Stimulated activated CD4-positive, alpha-beta T cell treated with anti-CD3 and anti-CD28 coated beads, Interleukin-2, amount 100 ng/mL, for 4 hours (primary cell): ENCODE results near the gene TNRC6B.
"Not testable (repeated sequence)": the region's sequence is repeated elsewhere in the genome, so short reads cannot be mapped to it uniquely, and the experiment has no call there.

ENCODE experiments used
- DNase-seq: peaks from one replicate; pipeline ENCODE4 v3.0.0-alpha.2; 2020; ENCODE audit warnings: low read depth

Gene TNRC6B

GRCh38 chr22:40212121-40212520 lies 34.4 kb downstream of the TNRC6B start:
- DNase-seq, result no peak

- no peak for DNase-seq
Observed at GRCh38 chr22:40213478-40213877, 35.8 kb downstream of the TNRC6B start.

GRCh38 chr22:40215266-40215665 lies 37.5 kb downstream of the TNRC6B start:
- no peak for DNase-seq

GRCh38 chr22:40216041-40216756 lies 38.5 kb downstream of the TNRC6B start:
- DNase-seq, result no peak

GRCh38 chr22:40218152-40218551 lies 40.4 kb downstream of the TNRC6B start:
- no peak for DNase-seq

GRCh38 chr22:40218723-40219294 lies 41.1 kb downstream of the TNRC6B start:
- no peak for DNase-seq

- no peak for DNase-seq
Observed at GRCh38 chr22:40220316-40221054, 42.8 kb downstream of the TNRC6B start.

- DNase-seq, result no peak
Observed at GRCh38 chr22:40221055-40221414, 43.3 kb downstream of the TNRC6B start.

- DNase-seq, result not testable (repeated sequence)
Observed at GRCh38 chr22:40222979-40223378, 45.3 kb downstream of the TNRC6B start.

GRCh38 chr22:40224702-40225101 lies 47.0 kb downstream of the TNRC6B start:
- DNase-seq, result peak; percentile 63

GRCh38 chr22:40226620-40227019 lies 48.9 kb downstream of the TNRC6B start:
- DNase-seq, result no peak

GRCh38 chr22:40231618-40232313 lies 54.0 kb downstream of the TNRC6B start:
- no peak for DNase-seq

- no peak for DNase-seq
Observed at GRCh38 chr22:40232624-40233023, 54.9 kb downstream of the TNRC6B start.

GRCh38 chr22:40233886-40234285 lies 56.2 kb downstream of the TNRC6B start:
- DNase-seq, result no peak

GRCh38 chr22:40234658-40235057 lies 56.9 kb downstream of the TNRC6B start:
- DNase-seq, result no peak

- no peak for DNase-seq
Observed at GRCh38 chr22:40235308-40235707, 57.6 kb downstream of the TNRC6B start.

GRCh38 chr22:40236131-40236665 lies 58.5 kb downstream of the TNRC6B start:
- no peak for DNase-seq

GRCh38 chr22:40237241-40237640 lies 59.5 kb downstream of the TNRC6B start:
- DNase-seq, result no peak

GRCh38 chr22:40237788-40238424 lies 60.2 kb downstream of the TNRC6B start:
- no peak for DNase-seq

- no peak for DNase-seq
Observed at GRCh38 chr22:40238425-40239344, 61.0 kb downstream of the TNRC6B start.

- no peak for DNase-seq
Observed at GRCh38 chr22:40239345-40239683, 61.6 kb downstream of the TNRC6B start.
